Neural progenitor cell (in vitro differentiated cells): ENCODE measurements around the gene DNMT1. TPM values are rescaled to one million over a fixed set of nuclear protein-coding genes. Genes with fewer than 3 reads are reported as not detected.

Experiments used
- DNase-seq: peaks from one replicate; pipeline ENCODE4 v3.0.0-alpha.2; 2016; ENCODE audit warnings: low spot score
- H2AFZ ChIP-seq: fragments of 200-600 bp; sonication (generic); replicated peaks from 2 replicates; pipeline ENCODE4 v1.6.1; 2016; ENCODE audit warnings: antibody characterized with exemption
- H3F3A ChIP-seq: fragments of 200-600 bp; sonication (generic); 2 replicates; pipeline ENCODE4 v1.6.1; 2016; ENCODE audit warnings: antibody characterized with exemption, low read depth
- H3K27ac ChIP-seq: fragments of 200-600 bp; sonication (generic); 2 replicates; pipeline ENCODE4 v1.5.1; 2016; ENCODE audit warnings: mild to moderate bottlenecking
- H3K27me3 ChIP-seq: fragments of 200-600 bp; sonication (generic); 2 replicates; pipeline ENCODE4 v1.6.1; 2016; ENCODE audit warnings: mild to moderate bottlenecking, moderate library complexity
- H3K36me3 ChIP-seq: fragments of 200-600 bp; sonication (generic); 2 replicates; pipeline ENCODE4 v1.5.1; 2016
- H3K4me1 ChIP-seq: fragments of 200-600 bp; sonication (generic); 2 replicates; pipeline ENCODE4 v1.6.1; 2016; ENCODE audit warnings: mixed run types
- H3K4me2 ChIP-seq: fragments of 200-600 bp; sonication (generic); 2 replicates; pipeline ENCODE4 v1.6.1; 2016
- H3K4me3 ChIP-seq: fragments of 200-600 bp; sonication (generic); 2 replicates; pipeline ENCODE4 v1.5.1; 2016
- H3K79me2 ChIP-seq: fragments of 200-600 bp; sonication (generic); 2 replicates; pipeline ENCODE4 v1.6.1; 2016; ENCODE audit warnings: low read depth
- H3K9ac ChIP-seq: fragments of 200-600 bp; sonication (generic); 2 replicates; pipeline ENCODE4 v1.6.1; 2016
- H3K9me3 ChIP-seq: fragments of 200-600 bp; sonication (generic); 2 replicates; pipeline ENCODE4 v1.5.1; 2016; ENCODE audit warnings: low read depth
- H4K20me1 ChIP-seq: fragments of 200-600 bp; sonication (generic); 2 replicates; pipeline ENCODE4 v1.6.1; 2016; ENCODE audit warnings: low read depth
- H3K27ac Mint-ChIP-seq: 3 replicates; pipeline ENCODE4 v1.8.0; 2021; ENCODE audit warnings: mixed read lengths
- H3K27me3 Mint-ChIP-seq: 2 replicates; pipeline ENCODE4 v1.8.0; 2022; ENCODE audit warnings: low read depth, mild to moderate bottlenecking, inconsistent platforms, moderate library complexity, mixed read lengths; ENCODE audit not compliant: insufficient read depth
- H3K36me3 Mint-ChIP-seq: 3 replicates; pipeline ENCODE4 v1.8.0; 2021; ENCODE audit warnings: mixed read lengths
- H3K4me1 Mint-ChIP-seq: 3 replicates; pipeline ENCODE4 v1.8.0; 2021; ENCODE audit warnings: mixed read lengths
- H3K4me3 Mint-ChIP-seq: 3 replicates; pipeline ENCODE4 v1.8.0; 2021; ENCODE audit warnings: mild to moderate bottlenecking, moderate library complexity, mixed read lengths
- H3K9me3 Mint-ChIP-seq: 3 replicates; pipeline ENCODE4 v1.8.0; 2020; ENCODE audit warnings: mixed read lengths
- EZH2 ChIP-seq: fragments of 200-600 bp; sonication (generic); IDR thresholded peaks from 2 replicates; pipeline ENCODE4 v1.6.1; 2017; ENCODE audit warnings: antibody characterized with exemption, mild to moderate bottlenecking, moderate library complexity
- EZH2phosphoT487 ChIP-seq: fragments of 200-600 bp; sonication (generic); IDR thresholded peaks from 2 replicates; pipeline ENCODE4 v1.6.1; 2017; ENCODE audit warnings: antibody characterized with exemption
- total RNA-seq: library from RNA; depleted of rRNA; stranded (reverse); fragments of >200 nt; gene quantifications from 2 replicates; pipeline ENCODE4 v1.2.3, GENCODE V29; 2015; ENCODE audit warnings: low replicate concordance
- TF ChIP-seq, protein P1 (sequence below): fragments of 200-600 bp; sonication (generic); IDR thresholded peaks from 2 replicates; pipeline ENCODE4 v1.5.1; 2017; ENCODE audit warnings: antibody characterized with exemption, mild to moderate bottlenecking

DNMT1 gene
- total RNA-seq, 1 donor from 2014 or later = 203 TPM

DNA sequence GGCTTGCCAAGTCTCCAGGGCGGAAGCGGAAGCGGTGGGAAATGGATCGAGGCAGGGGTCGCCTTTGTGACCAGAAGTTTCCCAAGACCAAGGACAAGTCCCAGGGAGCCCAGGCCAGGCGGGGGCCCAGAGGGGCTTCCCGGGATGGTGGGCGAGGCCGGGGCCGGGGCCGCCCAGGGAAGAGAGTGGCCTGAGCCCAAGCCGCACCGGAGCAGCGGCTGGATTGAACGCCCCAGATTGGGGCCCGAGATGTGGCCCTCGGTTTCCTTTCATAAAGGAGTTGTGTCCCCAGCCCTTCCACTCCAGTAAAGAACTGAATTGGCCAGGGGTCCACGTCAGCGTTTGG lies 83.8 kb downstream of the DNMT1 start:
- Histone ChIP-seq H3K4me3 (no peak overlapping the region), H3K79me2 (peaks cover 25% of the 10 kb centered on the region), H3K9me3 (no peaks in the 10 kb centered on the region), H3F3A (peaks cover 39% of the 10 kb centered on the region), H3K27me3 (no peaks in the 10 kb centered on the region), H3K9ac (no peak overlapping the region), H3K27ac (no peak overlapping the region), H2AFZ (no peak overlapping the region), H3K4me2 (no peak overlapping the region), H3K4me1 (peaks cover 7% of the 10 kb centered on the region), H3K36me3 (no peaks in the 10 kb centered on the region), H4K20me1 (peaks cover 15% of the 10 kb centered on the region)
- Mint-ChIP-seq H3K27me3 (peaks cover 10% of the 10 kb centered on the region), H3K27ac (no peak overlapping the region), H3K36me3 (peaks cover 16% of the 10 kb centered on the region), H3K4me1 (peaks cover 8% of the 10 kb centered on the region), H3K9me3 (no peaks in the 10 kb centered on the region), H3K4me3 (peak overlapping the region; percentile 53)
- TF ChIP-seq, protein P1, sequence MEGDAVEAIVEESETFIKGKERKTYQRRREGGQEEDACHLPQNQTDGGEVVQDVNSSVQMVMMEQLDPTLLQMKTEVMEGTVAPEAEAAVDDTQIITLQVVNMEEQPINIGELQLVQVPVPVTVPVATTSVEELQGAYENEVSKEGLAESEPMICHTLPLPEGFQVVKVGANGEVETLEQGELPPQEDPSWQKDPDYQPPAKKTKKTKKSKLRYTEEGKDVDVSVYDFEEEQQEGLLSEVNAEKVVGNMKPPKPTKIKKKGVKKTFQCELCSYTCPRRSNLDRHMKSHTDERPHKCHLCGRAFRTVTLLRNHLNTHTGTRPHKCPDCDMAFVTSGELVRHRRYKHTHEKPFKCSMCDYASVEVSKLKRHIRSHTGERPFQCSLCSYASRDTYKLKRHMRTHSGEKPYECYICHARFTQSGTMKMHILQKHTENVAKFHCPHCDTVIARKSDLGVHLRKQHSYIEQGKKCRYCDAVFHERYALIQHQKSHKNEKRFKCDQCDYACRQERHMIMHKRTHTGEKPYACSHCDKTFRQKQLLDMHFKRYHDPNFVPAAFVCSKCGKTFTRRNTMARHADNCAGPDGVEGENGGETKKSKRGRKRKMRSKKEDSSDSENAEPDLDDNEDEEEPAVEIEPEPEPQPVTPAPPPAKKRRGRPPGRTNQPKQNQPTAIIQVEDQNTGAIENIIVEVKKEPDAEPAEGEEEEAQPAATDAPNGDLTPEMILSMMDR = no peak
- no peak for TF ChIP-seq EZH2
- no peak for DNase-seq

DNA sequence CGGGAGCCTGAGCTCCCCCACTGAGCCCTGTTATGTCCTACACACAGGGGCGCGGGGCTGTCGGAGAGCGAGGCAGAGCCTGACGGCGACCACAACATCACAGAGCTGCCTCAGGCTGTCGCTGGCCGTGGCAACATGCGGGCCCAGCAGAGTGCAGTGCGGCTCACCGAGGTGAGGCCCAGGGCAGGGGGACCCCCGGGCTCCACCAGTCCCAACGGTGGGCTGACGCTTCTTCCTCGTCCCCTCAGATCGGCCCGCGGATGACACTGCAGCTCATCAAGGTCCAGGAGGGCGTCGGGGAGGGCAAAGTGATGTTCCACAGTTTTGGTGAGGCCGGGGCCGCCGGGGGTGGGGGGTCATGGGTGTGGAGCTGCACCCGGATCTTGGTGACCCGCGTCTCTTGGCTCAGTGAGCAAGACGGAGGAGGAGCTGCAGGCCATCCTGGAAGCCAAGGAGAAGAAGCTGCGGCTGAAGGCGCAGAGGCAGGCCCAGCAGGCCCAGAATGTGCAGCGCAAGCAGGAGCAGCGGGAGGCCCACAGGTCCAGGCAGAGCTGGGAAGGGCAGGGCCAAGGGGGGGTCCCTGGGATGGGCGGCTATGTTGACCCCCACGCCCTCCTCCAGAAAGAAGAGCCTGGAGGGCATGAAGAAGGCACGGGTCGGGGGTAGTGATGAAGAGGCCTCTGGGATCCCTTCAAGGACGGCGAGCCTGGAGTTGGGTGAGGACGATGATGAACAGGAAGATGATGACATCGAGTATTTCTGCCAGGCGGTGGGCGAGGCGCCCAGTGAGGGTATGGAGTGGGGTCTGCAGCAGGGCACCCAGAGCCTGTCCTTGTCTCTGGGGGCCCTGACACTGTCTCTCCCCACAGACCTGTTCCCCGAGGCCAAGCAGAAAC lies 84.4 kb downstream of the DNMT1 start:
- Mint-ChIP-seq H3K4me3 (peak overlapping the region; percentile 53), H3K27me3 (peaks cover 10% of the 10 kb centered on the region)

DNA sequence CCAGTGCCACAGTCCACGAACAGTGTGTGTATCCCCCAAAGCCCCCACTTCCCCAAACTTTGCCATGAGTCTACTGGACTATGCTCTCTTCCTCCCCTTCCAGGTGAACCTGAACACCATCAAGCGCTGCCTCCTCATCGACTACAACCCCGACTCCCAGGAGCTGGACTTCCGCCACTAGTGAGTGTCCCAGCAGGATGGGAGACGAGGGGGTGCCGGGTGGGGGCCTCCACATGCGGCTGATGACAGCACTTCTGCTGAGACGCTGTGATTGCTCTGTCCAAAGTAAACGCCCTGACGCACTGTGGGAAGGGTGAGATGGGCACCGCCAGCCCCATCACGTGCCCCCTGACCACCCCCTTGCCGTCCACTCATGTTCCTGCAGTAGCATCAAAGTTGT lies 85.2 kb downstream of the DNMT1 start:
- H3K36me3 Mint-ChIP-seq = peaks cover 16% of the 10 kb centered on the region
- H3K9ac ChIP-seq = no peak overlapping the region
- no peaks in the 10 kb centered on the region for H3K27me3 ChIP-seq
- peaks cover 19% of the 10 kb centered on the region for H3K4me1 Mint-ChIP-seq
- H3F3A ChIP-seq = peaks cover 34% of the 10 kb centered on the region
- no peak overlapping the region for H2AFZ ChIP-seq
- H3K9me3 ChIP-seq = no peaks in the 10 kb centered on the region
- H3K27ac Mint-ChIP-seq = no peak overlapping the region
- no peak overlapping the region for H3K4me2 ChIP-seq
- H3K9me3 Mint-ChIP-seq = no peaks in the 10 kb centered on the region
- H4K20me1 ChIP-seq = peaks cover 15% of the 10 kb centered on the region
- peaks cover 25% of the 10 kb centered on the region for H3K79me2 ChIP-seq
- H3K36me3 ChIP-seq = no peaks in the 10 kb centered on the region
- peaks cover 10% of the 10 kb centered on the region for H3K27me3 Mint-ChIP-seq
- no peak for DNase-seq
- no peak overlapping the region for H3K4me3 Mint-ChIP-seq
- H3K27ac ChIP-seq = no peak overlapping the region
- TF ChIP-seq, protein P1 = no peak
- TF ChIP-seq EZH2phosphoT487 (no peak), EZH2 (no peak)
- peaks cover 7% of the 10 kb centered on the region for H3K4me1 ChIP-seq
- no peak overlapping the region for H3K4me3 ChIP-seq

More for the DNA sequence above, 84.4 kb downstream of the DNMT1 start:
- TF ChIP-seq, protein P1 = no peak
- no peak for TF ChIP-seq EZH2phosphoT487
- TF ChIP-seq EZH2 = no peak
- Histone ChIP-seq H3K79me2 (peaks cover 25% of the 10 kb centered on the region), H3K4me1 (peaks cover 7% of the 10 kb centered on the region), H2AFZ (no peak overlapping the region), H3K9ac (no peak overlapping the region), H3K27ac (no peak overlapping the region), H3K36me3 (no peaks in the 10 kb centered on the region), H3K4me2 (no peak overlapping the region), H3K4me3 (no peak overlapping the region), H3F3A (peaks cover 39% of the 10 kb centered on the region), H3K9me3 (no peaks in the 10 kb centered on the region), H4K20me1 (peaks cover 15% of the 10 kb centered on the region), H3K27me3 (no peaks in the 10 kb centered on the region)
- H3K27ac Mint-ChIP-seq = no peak overlapping the region
- H3K9me3 Mint-ChIP-seq = no peaks in the 10 kb centered on the region
- H3K36me3 Mint-ChIP-seq = peaks cover 16% of the 10 kb centered on the region
- DNase-seq = no peak
- peaks cover 14% of the 10 kb centered on the region for H3K4me1 Mint-ChIP-seq
